Psoas muscle (tissue), 8 donors: Measurements from ENCODE around the gene TMEM267. TPM values are rescaled to one million over a fixed set of nuclear protein-coding genes. Genes with fewer than 3 reads are reported as not detected.

Experiments
- ATAC-seq, 4 donors: fragments of 200-7000 bp; cut with Tn5 transposase; one replicate each; pipeline ENCODE4 v1.9.1; 2020; ENCODE audit warnings: moderate library complexity in 3 of 4, mild to moderate bottlenecking in 2 of 4
- DNase-seq, 2 donors: peaks; one replicate each; pipeline ENCODE4 v3.0.0-alpha.2; 2020
- H3K27ac ChIP-seq: fragments of 200-600 bp; one replicate; pipeline ENCODE4 v1.8.0; 2022
- H3K27me3 ChIP-seq, 3 donors: fragments of 200-600 bp in 1 of 3; one replicate each; pipeline versions ENCODE4 v1.6.1 to v1.8.0; 2013 to 2022; ENCODE audit warnings: low read length in 2 of 3, mild to moderate bottlenecking in 2 of 3, moderate library complexity in 1 of 3; ENCODE audit not compliant: insufficient read depth in 3 of 3
- H3K36me3 ChIP-seq, 2 donors: fragments of 200-600 bp in 1 of 2; one replicate each; pipeline versions ENCODE4 v1.6.1 to v1.8.0; 2013 to 2022; ENCODE audit warnings: low read depth in 1 of 2, mild to moderate bottlenecking in 1 of 2, moderate library complexity in 1 of 2; ENCODE audit not compliant: insufficient read depth in 1 of 2
- H3K4me1 ChIP-seq: fragments of 200-600 bp; one replicate; pipeline ENCODE4 v1.8.0; 2022
- H3K4me3 ChIP-seq: fragments of 200-600 bp; one replicate; pipeline ENCODE4 v1.8.0; 2022; ENCODE audit warnings: mild to moderate bottlenecking
- H3K9me3 ChIP-seq: fragments of 200-600 bp; one replicate; pipeline ENCODE4 v1.8.0; 2022
- CTCF ChIP-seq: fragments of 200-600 bp; IDR thresholded peaks from one replicate; pipeline ENCODE4 v1.8.0; 2022; ENCODE audit warnings: antibody characterized with exemption
- WGBS, 3 donors: extraction: QIAGEN DNeasy Blood & Tissue Kit; methylation state at CpG; one replicate each; pipeline versions ENCODE4 v1.1.6 to v1.1.7; 2013; 5-methylcytosine and 5-hydroxymethylcytosine counted together
- intact Hi-C, 2 donors: fragments of 100-400 bp; cut with DNase I; formaldehyde crosslinking; loops; one replicate each; pipeline versions ENCODE4 v1.11.0 to v1.14.2; 2022
- polyA plus RNA-seq, 3 donors: library from polyadenylated mRNA; stranded (reverse); fragments of 200-250 nt; gene quantifications; one replicate each; pipeline ENCODE4 v1.2.3, GENCODE V29; 2013
- total RNA-seq, 4 donors: library from RNA; stranded (reverse); fragmentation: NEBNext Ultra II Directional in 2 of 4; extraction: Animal tissue kit (Norgen Biotek cat#: 25700) in 2 of 4; gene quantifications; one replicate each; pipeline versions ENCODE4 v1.2.1 to v1.2.4, GENCODE V29; 2021 to 2023
- donor health status: healthy with polysubstance abuse.
- donor health status: DM: no; HTN: no; CAD: no; lungs with moderate emphysema.
- donor health status: Bipolar disorder and iron deficiency.
- donor health status: healthy.
- donor health status: DM: yes; HTN: yes; CAD: no.
- donor health status: DM: no; HTN: no; CAD: no.
- donor health status: DM: no; HTN: no; CAD: no.
- donor health status: DM: yes; HTN: yes; CAD: no.

The TMEM267 gene
- total and polyA plus RNA-seq, 7 donors, result 2.6 to 9.2 (median 5.9) TPM

DNA sequence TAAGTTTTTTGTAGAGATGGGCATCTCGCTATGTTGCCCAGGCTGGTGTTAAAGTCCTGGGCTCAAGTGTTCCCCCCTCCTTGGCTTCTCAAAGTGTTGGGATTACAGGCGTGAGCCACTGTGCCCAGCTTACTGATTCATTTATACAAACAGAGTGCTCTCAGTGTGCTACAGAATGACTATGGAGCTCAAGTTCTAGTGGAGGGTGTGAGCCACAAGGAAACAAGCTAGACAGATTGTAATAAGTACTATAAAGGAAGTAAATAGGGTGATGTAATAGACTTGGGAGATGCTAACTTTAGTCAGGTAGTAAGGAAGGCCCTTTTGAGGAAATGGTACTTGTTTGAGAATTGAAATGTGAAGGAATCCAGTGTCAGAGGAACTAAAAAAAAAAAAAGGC, 1.7 kb upstream of the TMEM267 start:
- ATAC-seq (no peak), DNase-seq (no peak)
- Histone ChIP-seq H3K4me3 (no peak overlapping the region), H3K27me3 (no peaks in the 10 kb centered on the region), H3K36me3 (no peaks in the 10 kb centered on the region), H3K4me1 (peaks cover 14% of the 10 kb centered on the region), H3K9me3 (no peaks in the 10 kb centered on the region), H3K27ac (no peak overlapping the region)
- 98% methylated on average over 2 of the region's 2 CpGs for WGBS, 3 donors
- intact Hi-C loops, result loop anchor here in 1 of 2 donors (2.0 to 10.0 kb wide), 3 partner anchors 29 to 491 kb away; partner anchors contain the start of genes C5orf34 and HMGCS1
- TF ChIP-seq CTCF, result no peak

DNA sequence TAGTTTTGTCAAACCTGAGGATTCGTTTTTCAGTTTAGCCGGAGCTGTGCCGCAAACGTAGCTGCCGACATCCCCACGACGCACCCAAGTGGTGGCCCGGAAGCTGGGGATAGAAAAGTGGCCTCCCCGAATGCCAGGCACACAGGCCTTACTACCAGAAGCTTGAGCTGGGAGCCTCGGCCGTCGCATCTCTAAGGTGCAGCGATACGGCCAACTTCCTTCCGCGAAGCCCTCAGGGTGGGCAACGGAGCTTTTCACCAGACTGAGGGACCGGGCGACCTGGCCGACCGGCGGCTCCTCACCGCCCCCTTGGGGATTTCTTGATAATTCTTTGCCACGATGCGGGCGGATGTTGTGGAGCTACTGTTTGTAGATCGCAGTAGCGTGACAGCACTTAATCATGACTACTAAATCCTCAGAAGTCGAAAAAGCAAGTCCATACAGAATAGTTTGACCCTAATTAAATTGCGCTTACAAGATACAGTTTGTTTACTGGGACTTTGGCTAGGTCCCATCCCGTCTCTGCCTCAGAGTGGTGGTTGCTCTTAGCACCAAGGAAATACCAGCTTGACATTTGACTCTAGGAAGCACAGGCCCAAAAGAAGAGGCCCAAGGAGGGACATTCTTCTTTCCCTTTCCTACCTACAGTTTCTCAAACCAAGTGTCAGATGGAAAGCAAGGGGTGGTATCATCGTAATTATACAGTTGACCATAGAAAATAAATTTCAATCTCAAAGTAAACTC, 613 bp upstream of the TMEM267 start:
- WGBS, 3 donors, result 3 to 4% (median 3%) methylated on average over 32 of the region's 32 CpGs
- H3K27me3 ChIP-seq, result no peaks in the 10 kb centered on the region
- H3K4me3 ChIP-seq, result peak overlapping the region; percentile 90
- no peaks in the 10 kb centered on the region for H3K36me3 ChIP-seq
- H3K4me1 ChIP-seq, result peaks cover 14% of the 10 kb centered on the region
- ATAC-seq (peak; percentile 84 to 90 (median 86)), DNase-seq (peak; percentile 83 to 91)
- H3K9me3 ChIP-seq, result no peaks in the 10 kb centered on the region
- TF ChIP-seq CTCF, result peak; percentile 69
- intact Hi-C loops, result loop anchor here in 1 of 2 donors (2.0 to 10.0 kb wide), 3 partner anchors 31 to 489 kb away; partner anchors contain the start of genes C5orf34 and HMGCS1
- peak overlapping the region; percentile 98 for H3K27ac ChIP-seq

- H3K9me3 ChIP-seq, result no peaks in the 10 kb centered on the region
- H3K27ac ChIP-seq, result peak overlapping the region; percentile 98
- no peak for DNase-seq
- WGBS, 3 donors, result 43 to 46% (median 46%) methylated on average over 6 of the region's 6 CpGs
- no peak for TF ChIP-seq CTCF
- no peaks in the 10 kb centered on the region for H3K36me3 ChIP-seq
- no peaks in the 10 kb centered on the region for H3K27me3 ChIP-seq
- no peak for ATAC-seq
- intact Hi-C loops, result loop anchor here in 1 of 2 donors (10.0 kb wide), 2 partner anchors 168 to 488 kb away; partner anchors contain the start of gene HMGCS1
- H3K4me1 ChIP-seq, result peaks cover 14% of the 10 kb centered on the region
- peak overlapping the region; percentile 90 for H3K4me3 ChIP-seq
These were observed 971 bp downstream of the TMEM267 start for GRCh38 chr5:43482490-43483297.

- Histone ChIP-seq H3K9me3 (peaks cover 26% of the 10 kb centered on the region), H3K27ac (no peak overlapping the region), H3K27me3 (no peaks in the 10 kb centered on the region), H3K4me1 (no peaks in the 10 kb centered on the region), H3K4me3 (no peak overlapping the region), H3K36me3 (peaks cover 0 to 9% of the 10 kb centered on the region in 2 donors)
- TF ChIP-seq CTCF, result no peak
- 97 to 98% (median 97%) methylated on average over 6 of the region's 6 CpGs for WGBS, 3 donors
- intact Hi-C loops, result loop anchor here in 1 of 2 donors (1.0 kb wide), 1 partner anchor 10 kb away; no protein-coding TSS in a partner anchor
- DNase-seq, result no peak
- no peak for ATAC-seq
These were observed 13.8 kb downstream of the TMEM267 start for GRCh38 chr5:43469671-43470391.
